ENCODE measurements around the gene PCDHGB1.
"Not testable (repeated sequence)": the region's sequence is repeated elsewhere in the genome, so short reads cannot be mapped to it uniquely, and the experiment has no call there.

Gene PCDHGB1

GRCh38 chr5:141343242-141343952 is 6.5 kb upstream of the PCDHGB1 start, which contains the start of gene PCDHGA3:
Gene PCDHGA3, plus strand, starts transcription at chr5:141343829. Its CDS starts 205 bp downstream, at chr5:141344034.
- peaks cover 25% of the 10 kb centered on the region for H3K9me3 ChIP-seq (ENCODE audit: low read length)
- no peak within 1 kb of the TSS for H3K4me3 ChIP-seq (ENCODE audit: low read depth, low read length, poor library complexity, severe bottlenecking)
- H3K27ac ChIP-seq (ENCODE audit: low read depth, low read length, poor library complexity, severe bottlenecking): no peak within 1 kb of the TSS
- no peaks in the 10 kb centered on the region for H4K20me1 ChIP-seq (ENCODE audit: insufficient read depth, low read length)
- H3K27me3 ChIP-seq (ENCODE audit: insufficient read depth, low read length): no peaks in the 10 kb centered on the region
- H3K4me2 ChIP-seq (ENCODE audit: low read length): no peak within 1 kb of the TSS
- H3K9ac ChIP-seq (ENCODE audit: low read length): no peak within 1 kb of the TSS
- H3F3A ChIP-seq (ENCODE audit: insufficient read depth, low read length): no peaks in the 10 kb centered on the region
- no peak within 1 kb of the TSS for H2AFZ ChIP-seq (ENCODE audit: low read length)
- TF ChIP-seq CTCF (IDR thresholded peaks at IDR 0.05; ENCODE audit: low read length): peak; percentile 21; the same call in 1 of the 2 replicates
- TF ChIP-seq EZH2 (IDR thresholded peaks at IDR 0.05; ENCODE audit: borderline replicate concordance, low read length): no peak
- no peaks in the 10 kb centered on the region for H3K36me3 ChIP-seq (ENCODE audit: insufficient read depth, low read length)
- H3K79me2 ChIP-seq (ENCODE audit: insufficient read depth, low read length): no peaks in the 10 kb centered on the region
- no peaks in the 10 kb centered on the region for H3K9me2 ChIP-seq (ENCODE audit: low read depth, low read length)
- H3K4me1 ChIP-seq (ENCODE audit: insufficient read depth, low read length, severe bottlenecking): no peaks in the 10 kb centered on the region

GRCh38 chr5:141343953-141344463 is 5.9 kb upstream of the PCDHGB1 start:
- Histone ChIP-seq H3K27me3 (ENCODE audit: insufficient read depth, low read length) (no peaks in the 10 kb centered on the region), H3F3A (ENCODE audit: insufficient read depth, low read length) (no peaks in the 10 kb centered on the region), H2AFZ (ENCODE audit: low read length) (no peak overlapping the region), H3K4me3 (ENCODE audit: low read depth, low read length, poor library complexity, severe bottlenecking) (no peak overlapping the region), H3K4me1 (ENCODE audit: insufficient read depth, low read length, severe bottlenecking) (no peaks in the 10 kb centered on the region), H3K27ac (ENCODE audit: low read depth, low read length, poor library complexity, severe bottlenecking) (no peak overlapping the region), H3K9me3 (ENCODE audit: low read length) (peaks cover 19% of the 10 kb centered on the region), H3K36me3 (ENCODE audit: insufficient read depth, low read length) (no peaks in the 10 kb centered on the region), H3K9me2 (ENCODE audit: low read depth, low read length) (no peaks in the 10 kb centered on the region), H3K4me2 (ENCODE audit: low read length) (no peak overlapping the region), H3K9ac (ENCODE audit: low read length) (no peak overlapping the region), H3K79me2 (ENCODE audit: insufficient read depth, low read length) (no peaks in the 10 kb centered on the region), H4K20me1 (ENCODE audit: insufficient read depth, low read length) (no peaks in the 10 kb centered on the region)
- no peak for TF ChIP-seq CTCF (IDR thresholded peaks at IDR 0.05; ENCODE audit: low read length)
- no peak for TF ChIP-seq EZH2 (IDR thresholded peaks at IDR 0.05; ENCODE audit: borderline replicate concordance, low read length)

- H3F3A ChIP-seq (ENCODE audit: insufficient read depth, low read length): no peaks in the 10 kb centered on the region
- no peak overlapping the region for H3K27ac ChIP-seq (ENCODE audit: low read depth, low read length, poor library complexity, severe bottlenecking)
- no peak overlapping the region for H3K4me3 ChIP-seq (ENCODE audit: low read depth, low read length, poor library complexity, severe bottlenecking)
- no peak overlapping the region for H3K9ac ChIP-seq (ENCODE audit: low read length)
- H2AFZ ChIP-seq (ENCODE audit: low read length): no peak overlapping the region
- peaks cover 12% of the 10 kb centered on the region; the same call in 1 of the 2 replicates for H3K9me3 ChIP-seq (ENCODE audit: low read length)
- H3K4me2 ChIP-seq (ENCODE audit: low read length): no peak overlapping the region
- no peaks in the 10 kb centered on the region for H3K27me3 ChIP-seq (ENCODE audit: insufficient read depth, low read length)
- no peaks in the 10 kb centered on the region for H3K36me3 ChIP-seq (ENCODE audit: insufficient read depth, low read length)
- H3K79me2 ChIP-seq (ENCODE audit: insufficient read depth, low read length): no peaks in the 10 kb centered on the region
- H3K9me2 ChIP-seq (ENCODE audit: low read depth, low read length): no peaks in the 10 kb centered on the region
- peaks cover under 1% of the 10 kb centered on the region for H3K4me1 ChIP-seq (ENCODE audit: insufficient read depth, low read length, severe bottlenecking)
- TF ChIP-seq CTCF (IDR thresholded peaks at IDR 0.05; ENCODE audit: low read length) (no peak), EZH2 (IDR thresholded peaks at IDR 0.05; ENCODE audit: borderline replicate concordance, low read length) (no peak)
- H4K20me1 ChIP-seq (ENCODE audit: insufficient read depth, low read length): no peaks in the 10 kb centered on the region
These were observed 4.6 kb upstream of the PCDHGB1 start for GRCh38 chr5:141345327-141345726.

- H4K20me1 ChIP-seq (ENCODE audit: insufficient read depth, low read length); H3K4me3 ChIP-seq (ENCODE audit: low read depth, low read length, poor library complexity, severe bottlenecking); H3K79me2 ChIP-seq (ENCODE audit: insufficient read depth, low read length); H3K27ac ChIP-seq (ENCODE audit: low read depth, low read length, poor library complexity, severe bottlenecking); H3K9me2 ChIP-seq (ENCODE audit: low read depth, low read length); H3K4me2 ChIP-seq (ENCODE audit: low read length); H3K9ac ChIP-seq (ENCODE audit: low read length); H3F3A ChIP-seq (ENCODE audit: insufficient read depth, low read length); H3K27me3 ChIP-seq (ENCODE audit: insufficient read depth, low read length); H3K36me3 ChIP-seq (ENCODE audit: insufficient read depth, low read length); H2AFZ ChIP-seq (ENCODE audit: low read length); H3K4me1 ChIP-seq (ENCODE audit: insufficient read depth, low read length, severe bottlenecking): not testable (repeated sequence)
- H3K9me3 ChIP-seq (ENCODE audit: low read length): peaks cover 16% of the 10 kb centered on the region; the same call in 1 of the 2 replicates
These were observed 3.9 kb upstream of the PCDHGB1 start for GRCh38 chr5:141346017-141346416.

Measured in OCI-LY1 (cell line).